HT1080 (cell line): ENCODE results near the gene EFS. TPM values are rescaled to one million over a fixed set of nuclear protein-coding genes. Genes with fewer than 3 reads are reported as not detected.

Experiments used
- DNase-seq: peaks from one replicate; pipeline ENCODE4 v3.0.0-alpha.2; 2015; ENCODE audit warnings: low read depth
- total RNA-seq: library from RNA; depleted of rRNA; stranded (reverse); fragments of >200 nt; shearing (Covaris generic); gene quantifications from 2 replicates; pipeline ENCODE4 v1.2.3, GENCODE V29; 2014

The EFS gene
- total RNA-seq, 1 experiment from 2014 or later: not detected

DNA sequence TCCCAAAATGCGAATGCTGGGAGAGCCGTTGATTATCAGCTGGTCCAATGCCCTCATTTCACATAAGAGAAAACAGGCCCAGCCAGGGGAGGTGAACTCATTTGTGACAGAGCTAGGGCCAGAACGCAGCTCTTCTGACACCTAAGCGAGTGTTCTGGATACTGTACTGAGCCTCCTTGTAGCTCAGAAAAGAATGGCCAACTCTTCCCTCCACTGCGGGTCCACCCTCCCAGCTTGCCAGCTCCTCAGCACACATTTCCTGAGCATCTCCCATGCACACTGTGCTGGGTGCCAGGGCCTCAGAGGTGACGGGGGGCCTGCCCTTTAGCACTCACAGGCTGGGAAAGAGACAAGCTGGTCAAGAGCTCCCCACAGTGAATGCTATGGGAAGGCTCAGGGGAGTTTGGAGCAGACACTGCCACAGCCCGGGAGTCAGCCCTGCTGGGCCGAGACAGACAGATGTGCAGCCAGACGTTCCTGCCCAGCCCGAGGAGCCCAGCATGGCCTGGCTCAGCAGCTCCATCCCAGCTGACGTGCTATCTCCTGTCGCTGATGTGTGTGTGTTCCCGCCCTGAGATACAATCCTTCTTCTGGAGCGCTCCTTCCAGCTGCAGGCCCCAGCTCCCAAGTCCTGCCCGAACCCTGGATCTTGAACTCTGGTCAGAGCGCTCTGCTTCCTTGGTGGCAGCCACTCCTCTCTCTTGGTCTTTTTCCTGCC is 15.4 kb upstream of the EFS start:
- DNase-seq: no peak

GRCh38 chr14:23379366-23380196 is 14.6 kb upstream of the EFS start:
- DNase-seq: peak; percentile 22

GRCh38 chr14:23378612-23379220 is 13.7 kb upstream of the EFS start:
- DNase-seq: no peak

GRCh38 chr14:23377573-23378563 is 12.9 kb upstream of the EFS start:
- DNase-seq: no peak

- no peak for DNase-seq
These were observed 12.2 kb upstream of the EFS start for GRCh38 chr14:23377198-23377550.

- DNase-seq: no peak
These were observed 11.7 kb upstream of the EFS start, which contains the start of gene CMTM5 for GRCh38 chr14:23376482-23377197. CMTM5 (plus strand) TSS chr14:23377046; CDS start chr14:23377252, 206 bp downstream.

DNA sequence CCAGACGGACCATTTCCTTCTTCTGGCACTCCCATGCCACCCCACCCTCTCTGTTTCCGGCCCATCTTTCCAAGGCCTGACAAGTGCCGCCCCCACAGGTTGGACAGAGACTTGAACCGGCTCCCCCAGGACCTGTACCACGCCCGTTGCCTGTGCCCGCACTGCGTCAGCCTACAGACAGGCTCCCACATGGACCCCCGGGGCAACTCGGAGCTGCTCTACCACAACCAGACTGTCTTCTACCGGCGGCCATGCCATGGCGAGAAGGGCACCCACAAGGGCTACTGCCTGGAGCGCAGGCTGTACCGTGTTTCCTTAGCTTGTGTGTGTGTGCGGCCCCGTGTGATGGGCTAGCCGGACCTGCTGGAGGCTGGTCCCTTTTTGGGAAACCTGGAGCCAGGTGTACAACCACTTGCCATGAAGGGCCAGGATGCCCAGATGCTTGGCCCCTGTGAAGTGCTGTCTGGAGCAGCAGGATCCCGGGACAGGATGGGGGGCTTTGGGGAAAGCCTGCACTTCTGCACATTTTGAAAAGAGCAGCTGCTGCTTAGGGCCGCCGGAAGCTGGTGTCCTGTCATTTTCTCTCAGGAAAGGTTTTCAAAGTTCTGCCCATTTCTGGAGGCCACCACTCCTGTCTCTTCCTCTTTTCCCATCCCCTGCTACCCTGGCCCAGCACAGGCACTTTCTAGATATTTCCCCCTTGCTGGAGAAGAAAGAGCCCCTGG is 10.7 kb upstream of the EFS start:
- no peak for DNase-seq

GRCh38 chr14:23373041-23373440 is 8.1 kb upstream of the EFS start:
- no peak for DNase-seq

DNA sequence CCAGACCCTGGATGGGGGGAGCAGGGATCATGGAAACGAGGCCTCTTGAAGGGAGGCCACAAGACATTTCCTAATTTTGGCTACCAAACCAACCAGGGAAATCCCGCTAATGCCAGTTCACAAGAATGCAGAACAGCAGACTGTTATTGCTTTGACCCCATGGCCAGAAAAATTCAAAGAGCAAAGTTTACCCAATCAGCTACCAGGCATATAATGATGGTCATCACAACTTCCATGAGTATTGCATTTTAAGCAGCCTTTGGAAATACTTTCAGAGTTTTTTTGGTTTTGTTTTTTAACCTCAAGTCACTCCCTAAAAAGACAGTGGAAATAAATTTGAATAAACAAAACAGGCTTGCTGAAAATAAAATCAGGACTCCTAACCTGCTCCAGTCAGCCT is 7.5 kb upstream of the EFS start, which contains the start of gene IL25:
Gene IL25 (plus strand): TSS at position 301 of the 400 bp plus-strand sequence.
- DNase-seq: no peak

- DNase-seq: no peak
These were observed 6.9 kb upstream of the EFS start for GRCh38 chr14:23371865-23372264.

DNA sequence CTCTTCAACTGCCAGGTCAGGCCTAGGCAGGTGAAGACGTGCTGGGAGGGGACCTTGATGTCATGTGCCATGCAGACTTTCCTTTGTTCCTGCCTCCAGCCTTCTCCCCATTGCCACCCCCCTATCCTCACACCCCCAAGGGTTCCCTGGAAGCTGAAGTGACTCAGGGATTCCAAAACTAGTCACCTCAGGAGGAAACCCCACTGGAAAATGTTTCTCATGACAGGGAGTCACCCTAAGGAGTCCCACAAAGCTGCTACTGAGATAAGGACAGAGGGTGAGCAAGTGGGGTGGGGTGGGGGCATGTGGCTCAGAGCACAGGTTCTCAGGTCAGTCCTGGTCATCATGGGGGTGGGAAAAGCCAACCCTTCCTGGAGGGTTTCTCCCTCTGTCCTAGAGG is 5.2 kb upstream of the EFS start:
- DNase-seq: no peak

DNA sequence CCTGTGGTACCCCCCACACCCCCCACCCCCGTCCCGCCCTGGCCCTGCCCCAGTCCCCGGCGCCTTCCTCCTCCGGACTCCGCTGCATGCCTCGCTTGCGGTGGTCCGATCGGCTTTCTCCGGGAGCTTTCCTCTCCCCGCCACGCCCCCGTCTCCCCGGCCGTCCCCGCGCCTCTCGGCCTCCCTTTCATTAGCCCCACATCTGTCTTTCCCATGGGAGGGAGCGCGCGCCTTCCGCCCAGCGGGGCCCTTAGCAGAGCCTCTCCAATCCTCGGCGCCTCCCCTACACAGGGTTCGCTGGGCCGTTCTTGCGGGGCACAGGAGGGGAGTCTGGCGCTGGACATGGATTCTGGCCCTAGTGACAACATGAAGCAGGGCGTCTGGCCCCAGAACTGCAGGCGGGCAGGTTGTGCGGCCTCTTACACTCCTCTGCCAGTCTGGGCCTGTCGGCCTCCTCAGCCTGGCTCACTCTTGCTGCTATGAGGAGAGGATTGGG is 1.5 kb upstream of the EFS start:
- no peak for DNase-seq

- DNase-seq: no peak
These were observed 907 bp upstream of the EFS start for GRCh38 chr14:23365732-23366425.

GRCh38 chr14:23364164-23365035 is 572 bp downstream of the EFS start:
- DNase-seq: no peak

DNA sequence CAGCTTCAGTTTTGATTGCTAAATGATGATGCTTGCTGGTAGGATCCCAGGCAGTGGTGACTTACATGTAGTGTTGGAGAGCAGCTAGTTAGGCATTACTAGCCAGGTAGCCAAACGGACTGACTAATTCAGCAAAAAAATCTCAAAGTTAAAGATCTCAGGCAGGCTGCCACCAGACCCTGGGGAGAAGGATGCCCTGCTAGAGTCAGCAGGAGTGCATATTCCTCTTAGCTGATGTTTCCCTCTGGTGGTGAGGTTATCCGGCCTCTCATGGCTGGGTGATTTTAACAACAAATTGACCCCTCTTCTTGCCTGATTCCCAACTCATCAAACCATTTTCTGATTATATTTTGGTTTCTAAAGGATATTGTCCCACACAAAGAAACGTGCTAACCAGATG is 2.8 kb downstream of the EFS start:
- peak; percentile 9 for DNase-seq

DNA sequence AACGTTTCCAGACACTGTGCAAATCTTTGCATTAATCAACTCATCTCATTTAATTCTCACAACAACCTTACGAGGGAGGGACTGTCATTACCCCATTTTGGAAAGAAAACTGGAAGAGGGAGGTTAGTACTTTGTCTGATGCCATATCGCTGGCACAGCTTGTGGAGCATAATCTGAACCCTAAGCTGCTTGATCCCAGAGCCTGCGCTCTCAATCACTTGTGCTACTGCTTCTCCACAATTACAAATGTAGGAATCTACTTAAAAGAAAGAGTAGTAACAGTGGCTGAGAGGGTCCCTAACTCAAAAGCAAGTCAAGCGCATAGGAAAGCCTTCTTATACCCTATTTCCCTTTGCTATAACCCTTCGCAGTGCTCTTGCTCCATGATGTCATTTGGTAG is 3.2 kb downstream of the EFS start:
- no peak for DNase-seq

DNA sequence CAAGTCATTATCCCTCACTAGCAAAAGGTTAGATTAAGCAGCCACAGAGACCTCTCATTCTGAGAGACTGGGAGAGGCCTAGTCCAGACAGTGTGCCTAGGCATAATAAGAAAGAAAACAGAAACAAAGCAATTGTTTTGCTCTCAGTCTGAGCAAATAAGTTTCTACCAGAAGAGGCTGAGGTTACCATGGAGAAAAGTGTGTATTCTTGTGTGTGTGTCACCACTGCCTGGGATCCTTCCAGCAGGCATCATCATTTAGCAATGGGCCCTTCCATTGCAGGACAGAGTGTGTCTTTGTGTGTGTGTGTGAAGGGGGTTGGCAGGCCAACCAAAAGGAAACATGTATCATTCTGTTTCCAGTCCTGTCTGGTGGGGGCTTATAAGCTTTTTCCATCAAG is 3.7 kb downstream of the EFS start:
- DNase-seq: peak; percentile 17

- no peak for DNase-seq
These were observed 4.5 kb downstream of the EFS start for GRCh38 chr14:23360496-23360895.
